ENCODE measurements around the gene NF2. TPM values are rescaled to one million over a fixed set of nuclear protein-coding genes. Genes with fewer than 3 reads are reported as not detected.

Gene NF2
- total RNA-seq, 1 donor from 2014 or later, result 48.4 TPM

DNA sequence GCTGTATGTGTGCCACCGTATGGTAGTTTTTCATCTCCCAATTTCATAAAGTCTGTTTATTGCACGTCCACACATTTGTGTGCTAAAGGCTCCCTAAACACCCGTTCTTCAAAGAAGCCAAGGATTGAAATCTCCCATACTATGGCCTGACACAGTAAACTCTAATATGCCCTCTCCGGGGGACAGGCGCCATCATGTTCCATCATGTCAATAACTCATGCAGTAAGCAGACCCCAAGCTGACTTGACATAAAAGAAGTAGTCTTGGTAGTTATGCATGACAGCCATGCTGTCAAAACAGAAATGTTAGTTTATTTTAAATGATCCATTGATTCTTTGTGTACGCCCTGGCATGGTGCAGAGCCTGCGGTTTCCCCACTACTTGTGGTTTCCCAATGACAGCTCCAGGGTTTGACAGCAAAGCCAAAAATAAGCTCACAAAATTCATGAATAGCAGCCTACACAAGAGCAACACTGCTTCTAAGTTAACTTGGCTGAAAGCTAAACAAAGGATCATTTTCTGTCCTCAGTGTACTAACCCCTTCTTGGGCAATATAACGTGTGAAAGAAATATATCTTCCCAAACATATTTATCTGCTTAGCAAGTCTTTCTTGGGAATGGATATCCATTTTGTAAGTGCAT lies 59.9 kb downstream of the NF2 start:
- TF ChIP-seq, protein P1, sequence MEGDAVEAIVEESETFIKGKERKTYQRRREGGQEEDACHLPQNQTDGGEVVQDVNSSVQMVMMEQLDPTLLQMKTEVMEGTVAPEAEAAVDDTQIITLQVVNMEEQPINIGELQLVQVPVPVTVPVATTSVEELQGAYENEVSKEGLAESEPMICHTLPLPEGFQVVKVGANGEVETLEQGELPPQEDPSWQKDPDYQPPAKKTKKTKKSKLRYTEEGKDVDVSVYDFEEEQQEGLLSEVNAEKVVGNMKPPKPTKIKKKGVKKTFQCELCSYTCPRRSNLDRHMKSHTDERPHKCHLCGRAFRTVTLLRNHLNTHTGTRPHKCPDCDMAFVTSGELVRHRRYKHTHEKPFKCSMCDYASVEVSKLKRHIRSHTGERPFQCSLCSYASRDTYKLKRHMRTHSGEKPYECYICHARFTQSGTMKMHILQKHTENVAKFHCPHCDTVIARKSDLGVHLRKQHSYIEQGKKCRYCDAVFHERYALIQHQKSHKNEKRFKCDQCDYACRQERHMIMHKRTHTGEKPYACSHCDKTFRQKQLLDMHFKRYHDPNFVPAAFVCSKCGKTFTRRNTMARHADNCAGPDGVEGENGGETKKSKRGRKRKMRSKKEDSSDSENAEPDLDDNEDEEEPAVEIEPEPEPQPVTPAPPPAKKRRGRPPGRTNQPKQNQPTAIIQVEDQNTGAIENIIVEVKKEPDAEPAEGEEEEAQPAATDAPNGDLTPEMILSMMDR (conservative IDR thresholded peaks at IDR 0.05), result no peak
- Mint-ChIP-seq H3K4me3 (no peak overlapping the region), H3K27me3 (ENCODE audit: low read depth) (no peaks in the 10 kb centered on the region), H3K9me3 (no peaks in the 10 kb centered on the region), H3K27ac (ENCODE audit: unreplicated experiment) (no peak overlapping the region), H3K36me3 (ENCODE audit: low read depth) (peaks cover 4% of the 10 kb centered on the region), H3K4me1 (no peaks in the 10 kb centered on the region)
- DNase-seq (ENCODE audit: low read depth, low spot score), result no peak

DNA sequence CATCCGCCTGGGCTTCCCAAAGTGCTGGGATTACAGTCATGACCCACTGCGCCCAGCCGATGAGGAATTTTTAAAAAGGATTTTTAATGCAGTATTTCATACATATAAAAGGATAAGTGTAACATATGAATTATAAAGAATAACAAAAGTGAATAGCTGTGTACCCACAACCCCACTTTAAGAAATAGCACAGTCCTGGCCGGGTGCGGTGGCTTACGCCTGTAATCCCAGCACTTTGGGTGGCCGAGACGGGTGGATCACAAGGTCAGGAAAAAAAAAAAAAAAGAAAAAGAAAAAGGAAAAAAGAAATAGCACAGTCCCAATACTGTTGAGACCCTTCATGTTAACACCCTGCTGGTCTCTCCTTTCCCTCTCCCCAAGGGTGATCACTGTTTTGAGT lies 62.1 kb downstream of the NF2 start:
- TF ChIP-seq, protein P1 (conservative IDR thresholded peaks at IDR 0.05), result no peak
- H3K27me3 Mint-ChIP-seq (ENCODE audit: low read depth), result no peaks in the 10 kb centered on the region
- H3K4me3 Mint-ChIP-seq, result no peak overlapping the region
- no peaks in the 10 kb centered on the region for H3K9me3 Mint-ChIP-seq
- DNase-seq (ENCODE audit: low read depth, low spot score), result no peak
- no peak overlapping the region for H3K27ac Mint-ChIP-seq (ENCODE audit: unreplicated experiment)
- peaks cover 4% of the 10 kb centered on the region for H3K36me3 Mint-ChIP-seq (ENCODE audit: low read depth)
- peaks cover 4% of the 10 kb centered on the region for H3K4me1 Mint-ChIP-seq

DNA sequence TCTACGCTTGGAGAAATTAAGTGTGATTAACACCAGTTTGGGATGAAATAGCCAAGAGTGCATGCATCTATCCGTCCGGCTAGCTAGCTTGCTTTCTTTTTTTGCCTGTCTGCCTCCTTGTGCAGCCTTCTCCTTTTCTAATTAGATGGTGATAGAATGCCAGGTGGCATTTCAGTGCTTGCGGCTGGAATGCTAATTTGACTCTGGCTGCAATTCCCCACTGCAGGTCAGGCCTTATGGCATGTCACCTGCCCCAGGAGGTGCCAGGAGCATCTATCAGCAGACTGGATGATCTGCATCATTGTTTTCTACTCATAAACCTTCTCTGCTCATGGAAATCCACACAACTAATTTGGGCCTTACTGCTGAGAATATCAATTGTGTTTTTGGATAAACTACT lies 65.2 kb downstream of the NF2 start:
- Mint-ChIP-seq H3K27ac (ENCODE audit: unreplicated experiment) (no peak overlapping the region), H3K27me3 (ENCODE audit: low read depth) (no peaks in the 10 kb centered on the region), H3K4me3 (no peak overlapping the region), H3K4me1 (peaks cover 9% of the 10 kb centered on the region), H3K36me3 (ENCODE audit: low read depth) (peaks cover 4% of the 10 kb centered on the region), H3K9me3 (no peaks in the 10 kb centered on the region)
- TF ChIP-seq, protein P1 (conservative IDR thresholded peaks at IDR 0.05), result no peak
- DNase-seq (ENCODE audit: low read depth, low spot score), result no peak

DNA sequence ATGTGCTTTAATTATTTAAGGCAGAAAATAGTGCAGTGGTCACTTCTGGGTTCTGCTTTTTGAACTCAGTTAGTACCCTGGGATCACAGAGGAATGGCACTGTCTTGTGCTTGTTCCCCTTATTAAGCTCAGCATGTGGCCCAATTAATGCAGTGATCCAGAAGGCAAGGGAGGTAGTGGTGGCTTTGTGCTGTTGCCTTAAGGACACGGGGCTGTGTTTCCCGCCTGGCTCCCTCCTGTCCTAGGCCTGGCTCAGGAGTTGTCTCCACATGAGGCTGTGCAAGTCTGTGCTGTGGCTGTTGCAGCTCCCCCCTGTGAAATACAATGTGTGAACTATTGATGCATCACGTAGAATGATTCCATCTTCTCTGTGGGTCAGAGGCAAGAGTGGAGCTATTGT lies 67.2 kb downstream of the NF2 start:
- TF ChIP-seq, protein P1 (conservative IDR thresholded peaks at IDR 0.05), result no peak
- no peaks in the 10 kb centered on the region for H3K27me3 Mint-ChIP-seq (ENCODE audit: low read depth)
- H3K4me3 Mint-ChIP-seq, result no peak overlapping the region
- H3K36me3 Mint-ChIP-seq (ENCODE audit: low read depth), result peaks cover 4% of the 10 kb centered on the region
- H3K27ac Mint-ChIP-seq (ENCODE audit: unreplicated experiment), result no peak overlapping the region
- peaks cover 9% of the 10 kb centered on the region for H3K4me1 Mint-ChIP-seq
- DNase-seq (ENCODE audit: low read depth, low spot score), result no peak
- no peaks in the 10 kb centered on the region for H3K9me3 Mint-ChIP-seq

DNA sequence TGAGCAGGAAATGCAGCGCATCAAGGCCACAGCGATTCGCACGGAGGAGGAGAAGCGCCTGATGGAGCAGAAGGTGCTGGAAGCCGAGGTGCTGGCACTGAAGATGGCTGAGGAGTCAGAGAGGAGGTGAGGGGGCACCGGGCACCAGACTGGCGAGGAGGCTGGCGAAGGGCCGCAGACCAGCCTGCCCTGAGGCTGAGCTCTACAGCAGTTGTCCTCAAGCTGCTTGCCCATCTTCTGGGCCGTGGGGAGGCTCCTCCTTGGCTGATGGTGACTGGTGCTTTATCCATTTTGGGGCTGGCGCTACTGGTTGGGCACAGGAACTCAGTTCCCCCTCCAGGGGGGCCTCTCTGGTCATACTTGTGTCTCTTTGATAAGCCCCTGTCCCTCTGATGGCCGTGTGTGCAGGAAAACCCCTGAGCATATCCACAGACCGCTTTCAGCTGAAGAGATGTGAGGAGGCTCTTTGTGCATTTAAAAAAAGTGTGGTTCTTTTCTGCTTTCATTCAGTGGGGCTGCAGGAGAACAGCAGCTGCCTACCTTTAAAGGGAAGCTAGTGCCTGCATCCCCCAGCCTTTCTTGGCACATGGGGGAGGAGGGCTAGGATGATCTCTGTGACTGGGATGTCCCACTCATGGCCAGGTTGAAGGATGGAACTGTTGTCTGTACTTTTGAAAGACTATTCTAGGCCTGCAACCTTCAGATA lies 70.1 kb downstream of the NF2 start:
- H3K4me1 Mint-ChIP-seq, result peaks cover 9% of the 10 kb centered on the region
- no peaks in the 10 kb centered on the region for H3K9me3 Mint-ChIP-seq
- TF ChIP-seq, protein P1 (conservative IDR thresholded peaks at IDR 0.05), result no peak
- DNase-seq (ENCODE audit: low read depth, low spot score), result no peak
- no peaks in the 10 kb centered on the region for H3K27me3 Mint-ChIP-seq (ENCODE audit: low read depth)
- H3K4me3 Mint-ChIP-seq, result no peak overlapping the region
- H3K36me3 Mint-ChIP-seq (ENCODE audit: low read depth), result peaks cover 8% of the 10 kb centered on the region
- H3K27ac Mint-ChIP-seq (ENCODE audit: unreplicated experiment), result no peak overlapping the region

All from neural crest cell (in vitro differentiated cells).